HG02759 (cell line): ENCODE data around the gene DNMT1.
"Not testable (repeated sequence)": the region's sequence is repeated elsewhere in the genome, so short reads cannot be mapped to it uniquely, and the experiment has no call there.

Source experiments
- ATAC-seq: cut with Tn5 transposase; IDR thresholded peaks from one replicate; pipeline ENCODE4 v1.9.1; 2021; ENCODE audit warnings: mild to moderate bottlenecking, moderate library complexity; ENCODE audit not compliant: unreplicated experiment

DNMT1 gene

DNA sequence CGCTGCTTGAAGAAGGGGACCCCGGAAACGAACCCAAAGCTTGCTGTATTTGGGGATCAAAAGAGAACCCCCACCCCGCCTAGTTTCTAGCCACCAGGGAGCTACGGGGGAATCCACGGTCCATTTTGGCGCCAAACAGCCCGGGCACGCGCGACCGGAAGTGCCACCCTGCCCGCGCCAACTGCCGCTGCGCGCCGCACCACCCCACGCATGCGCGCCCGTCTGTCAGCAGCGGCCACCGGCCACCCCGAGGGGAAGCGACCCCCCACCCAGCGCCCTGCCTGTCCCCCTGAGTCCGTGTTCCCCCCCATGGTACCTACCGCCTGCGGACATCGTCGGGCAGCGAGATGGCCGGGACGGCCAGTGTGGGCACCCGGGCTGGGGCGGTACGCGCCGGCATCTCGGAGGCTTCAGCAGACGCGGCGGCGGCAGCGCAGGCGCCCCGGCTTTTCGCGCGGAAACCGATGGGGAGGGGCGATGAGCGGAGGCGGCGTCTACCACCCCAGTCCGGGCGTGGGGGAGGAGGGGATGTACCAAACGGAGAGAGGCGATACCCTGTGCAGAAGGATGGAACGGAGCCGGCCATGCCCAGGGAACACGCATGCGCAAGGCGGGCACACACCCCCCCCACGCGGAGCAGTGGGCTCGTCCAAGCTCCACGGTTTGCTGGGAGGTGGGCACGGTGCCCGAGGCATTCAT, at the start of gene DNMT1:
DNMT1 (minus strand) TSS at position 454 of the 699 bp plus-strand sequence; CDS start at position 400, 54 bp downstream.
- peak; percentile 82 for ATAC-seq

- no peak for ATAC-seq
These were observed 48.9 kb upstream of the DNMT1 start for GRCh38 chr19:10243606-10244005.

DNA sequence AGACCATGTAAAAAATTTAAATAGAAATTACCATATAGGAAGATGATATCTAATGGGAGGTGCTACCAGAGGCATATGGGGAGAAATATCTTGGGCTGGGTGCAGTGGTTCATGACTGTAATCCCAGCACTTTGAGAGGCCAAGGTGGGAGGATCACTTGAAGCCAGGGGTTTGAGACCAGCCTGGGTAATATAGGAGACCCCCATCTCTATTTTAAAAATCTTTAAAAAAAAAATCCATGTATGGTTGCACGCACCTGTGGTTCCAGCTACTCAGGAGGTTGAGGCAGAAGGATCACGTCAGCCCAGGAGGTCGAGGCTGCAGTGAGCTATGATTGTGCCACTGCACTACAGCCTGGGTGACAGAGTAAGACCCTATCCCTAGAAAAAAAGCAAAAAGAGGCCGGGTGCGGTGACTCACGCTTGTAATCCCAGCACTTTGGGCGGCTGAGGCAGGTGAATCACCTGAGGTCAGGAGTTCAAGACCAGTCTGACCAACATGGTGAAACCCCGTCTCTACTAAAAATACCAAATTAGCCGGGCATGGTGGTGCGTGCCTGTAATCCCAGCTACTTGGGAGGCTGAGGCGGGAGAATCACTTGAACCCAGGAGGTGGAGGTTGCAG, 47.2 kb upstream of the DNMT1 start:
- ATAC-seq, result not testable (repeated sequence)

DNA sequence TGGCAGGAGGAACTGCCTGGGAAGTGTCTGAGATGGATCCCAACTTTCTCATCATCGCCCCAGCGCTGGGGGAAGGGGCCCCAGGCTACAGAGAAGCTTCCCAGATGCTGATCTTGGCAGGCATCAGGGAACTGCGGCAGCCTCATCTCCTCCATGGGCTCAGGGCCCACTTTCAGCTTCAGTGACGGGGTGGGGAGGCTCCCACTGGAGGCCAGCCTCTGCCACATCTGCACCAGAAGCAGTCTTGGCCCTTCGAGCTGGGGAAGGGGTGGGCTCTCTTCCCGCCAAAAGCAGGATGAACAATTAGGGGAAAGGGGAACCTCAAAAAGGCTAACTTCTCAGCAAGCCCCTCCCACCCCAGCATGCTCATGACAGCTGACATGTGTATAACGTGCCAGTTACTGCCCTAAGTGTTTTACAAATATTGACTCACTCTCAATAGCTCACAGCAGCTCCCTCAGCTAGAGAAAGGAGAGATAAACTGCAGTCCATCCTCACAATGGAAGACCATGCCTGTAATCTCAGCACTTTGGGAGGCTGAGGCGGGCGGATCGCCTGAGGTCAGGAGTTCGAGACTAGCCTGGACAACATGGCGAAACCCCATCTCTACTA, 43.5 kb upstream of the DNMT1 start:
- ATAC-seq, result no peak

GRCh38 chr19:10237702-10238101, 42.9 kb upstream of the DNMT1 start:
- ATAC-seq, result no peak

- ATAC-seq, result not testable (repeated sequence)
These were observed 40.7 kb upstream of the DNMT1 start for GRCh38 chr19:10235409-10235808.

- no peak for ATAC-seq
These were observed 40.2 kb upstream of the DNMT1 start for GRCh38 chr19:10235003-10235402.

GRCh38 chr19:10233946-10234345, 39.2 kb upstream of the DNMT1 start:
- ATAC-seq, result no peak

DNA sequence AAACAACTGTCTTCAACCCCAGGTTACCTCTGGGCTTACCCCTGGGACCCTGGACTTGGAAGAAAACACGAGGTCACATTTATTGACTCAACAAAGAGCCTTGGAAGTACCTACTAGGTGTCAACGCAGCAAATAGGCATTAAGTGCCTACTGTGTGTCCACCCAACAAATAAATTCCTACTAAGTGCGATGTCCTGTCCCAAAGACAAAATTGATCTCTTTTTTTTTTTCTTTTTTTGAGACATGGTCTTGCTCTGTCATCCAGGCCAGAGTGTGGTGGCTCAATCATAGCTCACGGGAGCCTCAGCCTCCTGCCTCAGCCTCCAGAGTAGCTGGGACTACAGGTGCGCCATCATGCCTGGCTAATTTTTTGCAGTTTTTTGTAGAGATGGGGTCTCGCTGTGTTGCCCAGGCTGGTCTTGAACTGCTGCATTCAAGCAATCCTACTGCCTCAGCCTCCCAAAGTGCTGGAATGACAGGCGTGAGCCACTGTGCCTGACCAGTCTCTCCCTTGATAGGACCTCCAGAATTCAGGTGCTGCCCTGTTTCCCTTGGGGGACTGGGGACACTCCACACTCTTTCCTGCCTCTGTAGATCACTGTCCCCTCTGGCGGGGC, 37.0 kb upstream of the DNMT1 start:
- ATAC-seq, result no peak

DNA sequence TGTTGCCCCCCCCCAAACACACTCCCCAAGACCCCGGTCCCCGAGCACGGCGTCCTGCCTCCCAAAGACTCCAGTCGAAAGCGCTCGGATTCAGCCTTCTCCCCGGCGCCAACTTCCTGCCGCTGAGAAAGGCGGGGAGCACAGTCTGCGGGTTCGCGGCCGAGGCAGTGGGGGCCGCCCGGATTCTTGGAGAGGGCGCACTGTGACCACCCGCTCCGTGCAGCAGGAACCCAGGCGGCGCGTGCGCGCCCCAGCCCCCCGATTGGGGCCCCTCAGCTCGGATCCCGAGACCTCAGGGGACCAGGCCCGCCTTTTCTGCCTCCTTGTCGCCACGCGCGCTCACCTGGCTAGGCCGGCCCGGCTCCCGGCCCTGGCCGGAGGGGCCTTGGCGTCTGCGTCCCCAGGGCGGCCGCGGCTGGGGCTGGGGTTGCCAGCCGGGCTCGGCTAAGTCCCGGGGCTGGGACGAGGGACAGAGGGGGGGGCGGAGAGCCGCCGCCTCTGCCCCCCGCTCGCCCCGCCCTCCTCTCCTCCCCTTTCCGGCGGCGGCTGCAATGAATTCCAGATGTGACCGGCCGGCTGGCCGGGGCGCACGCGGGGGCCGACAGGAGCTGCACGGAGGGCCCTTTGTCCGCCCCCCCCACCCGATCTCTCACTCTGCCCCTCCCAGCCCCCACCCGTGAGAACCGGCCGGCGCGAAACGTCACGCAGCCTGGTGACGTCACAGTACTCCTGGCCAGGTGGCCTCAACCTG, 36.3 kb upstream of the DNMT1 start, which contains the start of gene S1PR2:
S1PR2 (minus strand) TSS at position 471 of the 751 bp plus-strand sequence. CDS start 6,426 bp downstream, outside the sequence.
- ATAC-seq, result peak; percentile 53

- peak; percentile 21 for ATAC-seq
These were observed 35.6 kb upstream of the DNMT1 start for GRCh38 chr19:10230173-10230860.

GRCh38 chr19:10228920-10229319, 34.2 kb upstream of the DNMT1 start:
- no peak for ATAC-seq

- ATAC-seq, result no peak
These were observed 33.6 kb upstream of the DNMT1 start for GRCh38 chr19:10228393-10228792.

DNA sequence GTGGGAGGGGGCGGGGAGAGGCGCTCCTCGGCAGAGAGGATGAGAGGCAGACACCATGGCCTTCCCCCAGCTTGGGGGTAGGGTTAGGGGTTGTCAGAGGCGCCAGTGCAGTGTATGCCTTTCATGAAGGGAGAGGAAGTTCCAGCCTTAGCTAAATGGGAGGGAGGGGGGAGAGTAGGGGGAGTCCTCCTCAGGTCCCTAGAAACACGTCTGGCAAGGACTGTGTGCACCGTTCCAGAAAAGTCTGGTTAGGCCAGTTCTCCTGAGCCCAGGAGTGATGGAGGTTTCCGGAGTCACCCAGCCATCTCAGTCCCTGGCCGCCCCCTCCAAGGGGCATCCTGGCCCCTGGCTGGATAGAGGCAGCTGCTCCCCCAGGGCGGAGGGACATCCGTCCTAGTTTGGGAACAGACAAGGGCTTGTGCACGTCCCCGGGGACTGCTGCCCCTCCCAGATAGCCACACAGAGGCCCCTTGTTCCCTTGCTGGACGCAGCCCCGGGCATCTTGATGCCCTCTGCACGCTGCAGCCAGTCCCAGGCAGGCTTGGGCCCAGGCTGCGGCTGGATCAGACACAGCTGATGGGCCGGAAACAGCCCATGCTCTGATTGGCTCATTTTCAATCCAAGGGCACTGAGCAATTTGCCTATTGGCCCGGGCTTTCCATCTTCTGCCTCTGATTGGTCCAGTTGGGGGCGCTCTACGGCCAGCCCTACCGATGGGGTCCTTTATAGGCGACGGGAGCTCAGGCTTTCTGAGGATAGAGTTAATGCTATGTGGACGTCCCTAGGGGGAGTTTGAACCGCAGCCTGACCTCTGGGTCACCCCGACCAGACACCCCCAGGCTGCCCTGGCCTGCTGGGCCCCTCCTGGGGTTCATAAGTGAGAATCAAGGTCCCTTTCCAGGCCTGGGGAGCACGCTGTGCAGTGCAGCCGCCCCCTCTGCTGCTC, 32.5 kb upstream of the DNMT1 start:
- no peak for ATAC-seq

DNA sequence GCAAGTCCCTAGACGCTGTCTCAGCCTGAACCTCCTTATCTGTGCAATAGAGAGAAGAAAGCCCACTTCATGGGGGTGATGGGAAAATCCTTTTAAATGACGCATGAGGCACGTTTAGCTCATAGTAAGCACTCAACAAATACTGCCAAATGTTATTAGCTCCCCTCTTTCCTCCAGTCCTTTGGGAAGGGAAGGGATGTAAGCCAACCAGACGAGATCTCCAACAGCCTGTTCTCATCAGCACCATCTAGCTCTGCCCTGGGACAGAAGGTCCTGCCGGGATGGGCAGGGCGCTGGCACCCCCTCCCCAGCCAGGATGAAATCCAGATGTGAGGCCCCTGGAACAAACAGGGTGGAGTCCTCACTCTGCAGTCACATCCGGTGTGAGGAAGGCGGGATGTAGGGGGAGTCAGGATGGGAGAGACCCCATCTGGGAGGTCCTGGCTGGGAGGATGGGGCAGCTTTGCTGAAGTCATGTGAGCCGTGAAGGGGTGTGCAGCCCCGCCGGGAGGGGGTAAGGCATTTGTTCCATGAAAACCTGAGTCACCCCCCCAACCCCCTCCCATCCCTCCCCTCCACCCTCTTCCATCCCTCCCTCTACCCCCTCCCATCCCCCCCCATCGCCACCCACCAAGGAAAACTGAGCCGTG, 31.7 kb upstream of the DNMT1 start:
- ATAC-seq, result no peak

- no peak for ATAC-seq
These were observed 31.2 kb upstream of the DNMT1 start for GRCh38 chr19:10226021-10226375.

GRCh38 chr19:10224337-10224736, 29.6 kb upstream of the DNMT1 start:
- ATAC-seq, result no peak

GRCh38 chr19:10223488-10224213, 28.9 kb upstream of the DNMT1 start:
- no peak for ATAC-seq
